Spleen (tissue), 11 donors: ENCODE data around the gene DNM2. TPM values are rescaled to one million over a fixed set of nuclear protein-coding genes. Genes with fewer than 3 reads are reported as not detected.
A peak's percentile ranks its signal among the peaks of the same experiment; 100 is the strongest.

Source experiments
- DNase-seq: peaks from one replicate; pipeline ENCODE4 v3.0.0-alpha.2; 2020
- H3K27ac ChIP-seq, 8 donors: fragments of 200-600 bp; sonication (generic) in 7 of 8; 1 replicate in 4 of 8; 2 replicates in 4 of 8; pipeline versions ENCODE4 v1.5.0 to v1.8.0; 2016 to 2021; ENCODE audit warnings: inconsistent platforms in 4 of 8, mild to moderate bottlenecking in 4 of 8, moderate library complexity in 1 of 8
- H3K27me3 ChIP-seq, 7 donors: fragments of 200-600 bp; sonication (generic) in 6 of 7; replicated peaks in 1 of 7; 1 replicate in 4 of 7; 2 replicates in 3 of 7; pipeline versions ENCODE4 v1.5.0 to v1.8.0; 2016 to 2021; ENCODE audit warnings: inconsistent platforms in 3 of 7, mild to moderate bottlenecking in 1 of 7
- H3K36me3 ChIP-seq, 6 donors: fragments of 200-600 bp; sonication (generic) in 5 of 6; 1 replicate in 4 of 6; 2 replicates in 2 of 6; pipeline versions ENCODE4 v1.5.0 to v1.8.0; 2016 to 2021; ENCODE audit warnings: inconsistent platforms in 2 of 6
- H3K4me1 ChIP-seq, 6 donors: fragments of 200-600 bp; sonication (generic) in 5 of 6; 1 replicate in 3 of 6; 2 replicates in 3 of 6; pipeline versions ENCODE4 v1.5.0 to v1.8.0; 2016 to 2021; ENCODE audit warnings: inconsistent platforms in 3 of 6
- H3K4me3 ChIP-seq, 8 donors: fragments of 200-600 bp; sonication (generic) in 7 of 8; 1 replicate in 4 of 8; 2 replicates in 4 of 8; pipeline versions ENCODE4 v1.5.0 to v1.8.0; 2016 to 2021; ENCODE audit warnings: inconsistent platforms in 4 of 8, mild to moderate bottlenecking in 4 of 8, moderate library complexity in 2 of 8
- H3K9me3 ChIP-seq, 8 donors: fragments of 200-600 bp; sonication (generic) in 7 of 8; 1 replicate in 4 of 8; 2 replicates in 4 of 8; pipeline versions ENCODE4 v1.5.0 to v1.8.0; 2016 to 2021; ENCODE audit warnings: inconsistent platforms in 4 of 8
- POLR2A ChIP-seq, 3 donors: fragments of 450-650 bp; IDR thresholded peaks; one replicate each; pipeline ENCODE4 v1.5.1; 2017; ENCODE audit warnings: antibody characterized with exemption in 3 of 3, mild to moderate bottlenecking in 1 of 3
- POLR2AphosphoS5 ChIP-seq, 3 donors: sonication (generic); formaldehyde crosslinking; IDR thresholded peaks; one replicate each; pipeline ENCODE4 v1.5.1; 2017; ENCODE audit warnings: antibody characterized with exemption in 3 of 3
- WGBS, 5 donors: extraction: QIAGEN DNeasy Blood & Tissue Kit in 3 of 5; methylation state at CpG; one replicate each; pipeline versions ENCODE4 v1.1.5 to v1.1.7; 2013 to 2018; 5-methylcytosine and 5-hydroxymethylcytosine counted together
- intact Hi-C: fragments of 100-400 bp; cut with DNase I; formaldehyde crosslinking; loops from one replicate; pipeline ENCODE4 v1.15.0; 2023; ENCODE audit warnings: low total_unique reads
- polyA plus RNA-seq, 3 donors: library from polyadenylated mRNA; stranded (reverse); fragments of 200-250 nt; gene quantifications; one replicate each; pipeline ENCODE4 v1.2.1, GENCODE V29; 2013
- total RNA-seq, 7 donors: library from RNA; depleted of rRNA in 3 of 7; stranded (reverse); fragments of >200 nt in 3 of 7; fragmentation: NEBNext Ultra II Directional in 4 of 7; extraction: Animal tissue kit (Norgen Biotek cat#: 25700) in 4 of 7; gene quantifications; one replicate each; pipeline versions ENCODE4 v1.1.0 to v1.2.1, GENCODE V29; 2016 to 2021
- TF ChIP-seq, protein P1 (sequence below), 11 experiments: fragments of 200-600 bp in 7 of 11; fragments of 450-650 bp in 4 of 11; sonication (generic) in 4 of 11; IDR thresholded peaks in 8 of 11; conservative IDR thresholded peaks in 3 of 11; 1 replicate in 7 of 11; 2 replicates in 4 of 11; pipeline versions ENCODE4 v1.4.0 to v1.8.0; 2016 to 2021; ENCODE audit warnings: antibody characterized with exemption in 11 of 11, inconsistent platforms in 4 of 11, mild to moderate bottlenecking in 1 of 11
- donor health status: healthy with polysubstance abuse.
- donor health status: DM: no; HTN: no; CAD: no; lungs with moderate emphysema.
- donor health status: DM: no; HTN: no; CAD: no.
- donor health status: Bipolar disorder and iron deficiency.
- donor health status: healthy.
- donor health status: DM: no; HTN: no; CAD: no.
- donor health status: DM: yes; HTN: yes; CAD: no.

The DNM2 gene
- total and polyA plus RNA-seq, 10 donors: 57.1 to 298 (median 193) TPM

DNA sequence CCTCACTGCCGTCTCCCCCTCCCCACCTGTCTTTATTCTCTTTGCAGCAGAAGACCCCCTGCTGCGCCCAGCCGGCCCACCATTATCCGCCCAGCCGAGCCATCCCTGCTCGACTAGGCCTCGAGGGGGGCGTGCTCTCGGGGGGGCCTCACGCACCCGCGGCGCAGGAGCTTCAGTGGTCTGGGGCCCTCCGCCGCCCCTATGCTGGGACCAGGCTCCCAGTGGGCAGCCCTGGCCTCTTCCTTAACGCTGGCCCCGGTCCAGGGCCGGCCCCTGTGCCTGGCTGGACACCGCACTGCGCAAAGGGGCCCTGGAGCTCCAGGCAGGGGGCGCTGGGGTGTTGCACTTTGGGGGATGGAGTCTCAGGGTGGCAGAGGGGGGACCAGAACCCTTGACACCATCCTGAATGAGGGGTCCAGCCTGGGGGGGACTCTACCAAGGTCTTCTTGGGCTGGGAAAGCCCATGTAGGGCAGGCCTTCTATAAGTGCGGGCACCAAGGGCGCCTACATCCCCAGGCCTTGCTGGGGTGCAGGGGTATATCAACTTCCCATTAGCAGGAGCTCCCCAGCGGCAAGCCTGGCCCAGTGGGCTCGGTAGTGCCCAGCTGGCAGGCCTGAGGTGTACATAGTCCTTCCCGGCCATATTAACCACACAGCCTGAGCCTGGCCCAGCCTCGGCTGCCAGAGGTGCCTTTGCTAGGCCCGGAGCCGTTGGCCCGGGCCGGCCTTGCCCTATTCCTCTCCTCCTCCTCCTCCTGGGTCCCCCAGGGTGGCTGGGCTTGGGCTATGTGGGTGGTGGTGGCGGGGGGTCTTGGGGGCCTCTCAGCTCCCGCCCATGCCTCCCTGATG is 113.3 kb downstream of the DNM2 start:
- Histone ChIP-seq H3K27ac (peak overlapping the region in 2 of 8 donors; percentile 11 to 27), H3K27me3 (no peaks in the 10 kb centered on the region), H3K36me3 (peaks cover 2 to 91% (median 78%) of the 10 kb centered on the region in 6 donors), H3K4me3 (no peak overlapping the region), H3K9me3 (no peaks in the 10 kb centered on the region), H3K4me1 (peaks cover 0 to 9% (median 5%) of the 10 kb centered on the region in 6 donors)
- no peak for DNase-seq
- TF ChIP-seq, protein P1, sequence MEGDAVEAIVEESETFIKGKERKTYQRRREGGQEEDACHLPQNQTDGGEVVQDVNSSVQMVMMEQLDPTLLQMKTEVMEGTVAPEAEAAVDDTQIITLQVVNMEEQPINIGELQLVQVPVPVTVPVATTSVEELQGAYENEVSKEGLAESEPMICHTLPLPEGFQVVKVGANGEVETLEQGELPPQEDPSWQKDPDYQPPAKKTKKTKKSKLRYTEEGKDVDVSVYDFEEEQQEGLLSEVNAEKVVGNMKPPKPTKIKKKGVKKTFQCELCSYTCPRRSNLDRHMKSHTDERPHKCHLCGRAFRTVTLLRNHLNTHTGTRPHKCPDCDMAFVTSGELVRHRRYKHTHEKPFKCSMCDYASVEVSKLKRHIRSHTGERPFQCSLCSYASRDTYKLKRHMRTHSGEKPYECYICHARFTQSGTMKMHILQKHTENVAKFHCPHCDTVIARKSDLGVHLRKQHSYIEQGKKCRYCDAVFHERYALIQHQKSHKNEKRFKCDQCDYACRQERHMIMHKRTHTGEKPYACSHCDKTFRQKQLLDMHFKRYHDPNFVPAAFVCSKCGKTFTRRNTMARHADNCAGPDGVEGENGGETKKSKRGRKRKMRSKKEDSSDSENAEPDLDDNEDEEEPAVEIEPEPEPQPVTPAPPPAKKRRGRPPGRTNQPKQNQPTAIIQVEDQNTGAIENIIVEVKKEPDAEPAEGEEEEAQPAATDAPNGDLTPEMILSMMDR (IDR thresholded peaks at IDR 0.05 in 8 of 11, conservative IDR thresholded peaks at IDR 0.05 in 3 of 11): no peak
- TF ChIP-seq POLR2AphosphoS5 (IDR thresholded peaks at IDR 0.05): peak in 1 of 3 donors; percentile 19
- WGBS, 5 donors: 88 to 95% (median 90%) methylated on average over 16 to 33 of the region's 33 CpGs
- intact Hi-C loops: no loop called here

DNA sequence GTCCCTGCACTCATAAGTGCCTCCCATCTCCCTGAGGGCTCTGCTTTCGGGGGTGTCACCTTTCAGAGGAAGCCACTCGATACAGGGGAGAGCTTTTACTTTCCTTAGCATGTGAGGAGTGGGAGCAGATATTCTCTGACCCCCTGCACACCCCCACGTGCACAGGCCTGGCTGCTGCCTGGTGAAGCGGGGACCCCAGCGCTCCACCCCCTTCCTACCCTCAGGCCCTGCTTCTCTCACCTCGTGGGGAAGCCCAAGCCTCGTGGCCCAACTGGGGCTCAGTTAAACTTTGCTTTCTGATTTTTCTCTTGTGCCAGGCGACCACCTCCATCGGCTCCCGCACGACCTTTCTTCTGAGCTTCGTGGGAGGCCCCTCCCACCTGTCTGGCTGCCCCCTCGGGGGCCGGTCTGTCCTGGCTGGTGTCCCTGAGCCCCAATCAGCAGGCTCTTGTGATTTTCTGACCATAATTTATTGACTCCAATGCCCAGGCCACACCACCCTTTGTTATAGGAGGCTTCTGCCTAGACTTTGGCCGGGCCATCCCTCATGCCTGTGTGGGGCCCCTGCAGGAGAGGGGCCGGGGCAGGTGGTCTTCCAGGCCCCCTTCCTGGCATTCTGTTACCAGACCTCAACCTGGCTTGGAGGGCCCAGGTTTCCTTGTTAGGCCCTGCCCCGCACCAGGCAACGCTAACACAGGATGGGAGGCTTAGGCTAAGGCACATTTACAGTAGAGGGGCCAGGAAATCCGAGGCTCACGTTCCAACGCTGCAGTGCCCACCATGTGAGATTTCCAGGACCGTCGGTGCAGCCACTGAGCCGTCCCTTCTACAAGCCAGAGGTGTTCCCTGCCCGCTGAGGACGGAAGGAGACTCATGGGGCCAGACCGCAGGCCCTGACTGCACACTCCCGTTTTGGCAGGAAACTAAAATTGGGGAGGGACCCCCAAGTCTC is 114.4 kb downstream of the DNM2 start:
- Histone ChIP-seq H3K4me3 (no peak overlapping the region), H3K36me3 (peaks cover 0 to 80% (median 67%) of the 10 kb centered on the region in 6 donors), H3K4me1 (peaks cover 6 to 18% (median 14%) of the 10 kb centered on the region in 6 donors), H3K27ac (no peak overlapping the region), H3K27me3 (no peaks in the 10 kb centered on the region), H3K9me3 (peaks cover 0 to 8% (median 2%) of the 10 kb centered on the region in 8 donors)
- 81 to 88% (median 86%) methylated on average over 26 to 28 of the region's 28 CpGs for WGBS, 5 donors
- TF ChIP-seq, protein P1 (IDR thresholded peaks at IDR 0.05 in 8 of 11, conservative IDR thresholded peaks at IDR 0.05 in 3 of 11): no peak
- peak in 1 of 3 donors; percentile 52 for TF ChIP-seq POLR2AphosphoS5 (IDR thresholded peaks at IDR 0.05)
- TF ChIP-seq POLR2A (IDR thresholded peaks at IDR 0.05): no peak
- DNase-seq: peak; percentile 72
- intact Hi-C loops: no loop called here

DNA sequence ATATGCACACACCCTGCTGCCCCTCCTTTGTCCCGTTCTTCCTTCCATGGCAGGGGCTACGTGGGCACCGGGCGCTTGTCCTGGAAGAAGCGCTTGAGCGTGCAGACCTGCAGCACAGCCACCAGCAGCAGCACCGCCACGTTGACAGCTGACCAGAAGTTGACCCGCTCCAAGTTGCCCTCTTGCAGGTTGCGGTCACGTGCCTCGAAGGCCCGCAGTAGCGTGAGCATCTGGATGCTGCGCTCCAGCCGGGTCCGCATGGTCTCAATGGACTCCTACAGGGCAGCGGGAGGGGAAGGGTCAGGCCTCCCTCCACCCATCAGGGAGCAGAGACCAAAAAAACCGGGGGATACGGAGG is 115.0 kb downstream of the DNM2 start:
- intact Hi-C loops: no loop called here
- 84 to 92% (median 90%) methylated on average over 20 of the region's 20 CpGs for WGBS, 5 donors
- peaks cover 6 to 18% (median 14%) of the 10 kb centered on the region in 6 donors for H3K4me1 ChIP-seq
- no peak for TF ChIP-seq POLR2A (IDR thresholded peaks at IDR 0.05)
- TF ChIP-seq POLR2AphosphoS5 (IDR thresholded peaks at IDR 0.05): peak; percentile 7 to 74 (median 54)
- peaks cover 0 to 74% (median 61%) of the 10 kb centered on the region in 6 donors for H3K36me3 ChIP-seq
- peak; percentile 74 for DNase-seq
- H3K4me3 ChIP-seq: no peak overlapping the region
- H3K9me3 ChIP-seq: peaks cover 0 to 9% (median 2%) of the 10 kb centered on the region in 8 donors
- H3K27me3 ChIP-seq: no peaks in the 10 kb centered on the region
- H3K27ac ChIP-seq: no peak overlapping the region

DNA sequence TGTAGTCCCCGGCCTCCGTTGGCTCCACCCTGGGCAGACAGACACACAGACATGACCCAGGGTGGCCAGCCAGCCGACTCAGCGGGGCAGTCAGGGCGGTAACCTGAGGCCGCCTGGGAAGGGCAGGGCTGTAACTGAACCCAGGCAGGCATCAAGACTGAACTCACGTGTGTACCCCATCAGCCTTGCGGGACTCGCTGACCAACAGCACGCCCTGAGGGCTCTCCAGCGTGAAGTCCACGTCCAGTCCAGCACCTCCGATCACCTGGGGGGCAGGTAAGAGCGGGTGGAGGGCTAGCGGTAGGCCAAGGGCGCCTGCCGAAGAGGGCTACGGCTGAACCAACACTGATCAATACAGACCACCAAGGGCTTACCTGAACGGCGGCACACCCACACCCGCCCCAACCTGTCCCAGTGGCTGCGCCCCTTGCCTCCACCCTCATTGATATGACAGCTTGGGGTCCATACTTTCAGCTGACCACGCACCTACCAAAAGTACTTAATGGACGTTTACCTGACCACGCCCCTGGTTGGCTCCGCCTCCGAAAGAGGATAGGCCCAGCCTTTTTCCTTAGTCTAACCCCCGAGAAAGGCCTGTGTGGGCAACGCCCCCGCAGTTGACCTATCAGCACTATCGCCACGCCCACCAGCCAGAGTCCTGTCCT is 117.3 kb downstream of the DNM2 start:
- DNase-seq: peak; percentile 87
- peak overlapping the region; percentile 97 to 100 (median 98) for H3K27ac ChIP-seq
- H3K9me3 ChIP-seq: peaks cover 0 to 12% (median 2%) of the 10 kb centered on the region in 8 donors
- no peaks in the 10 kb centered on the region for H3K27me3 ChIP-seq
- TF ChIP-seq POLR2A (IDR thresholded peaks at IDR 0.05) (no peak), POLR2AphosphoS5 (IDR thresholded peaks at IDR 0.05) (peak in 2 of 3 donors; percentile 5 to 68)
- TF ChIP-seq, protein P1 (IDR thresholded peaks at IDR 0.05 in 8 of 11, conservative IDR thresholded peaks at IDR 0.05 in 3 of 11): no peak
- H3K4me3 ChIP-seq: peak overlapping the region in 7 of 8 donors; percentile 63 to 92 (median 72)
- WGBS, 5 donors: 53 to 71% (median 63%) methylated on average over 19 to 32 of the region's 32 CpGs
- peaks cover 6 to 18% (median 14%) of the 10 kb centered on the region in 6 donors for H3K4me1 ChIP-seq
- H3K36me3 ChIP-seq: peaks cover 0 to 51% (median 38%) of the 10 kb centered on the region in 6 donors
- intact Hi-C loops: no loop called here
